ENCODE results near the gene MCIDAS. TPM values are rescaled to one million over a fixed set of nuclear protein-coding genes. Genes with fewer than 3 reads are reported as not detected.

Gene MCIDAS
- not detected for total RNA-seq (ENCODE audit: unreplicated experiment)
- long read RNA-seq: 0 reads

DNA sequence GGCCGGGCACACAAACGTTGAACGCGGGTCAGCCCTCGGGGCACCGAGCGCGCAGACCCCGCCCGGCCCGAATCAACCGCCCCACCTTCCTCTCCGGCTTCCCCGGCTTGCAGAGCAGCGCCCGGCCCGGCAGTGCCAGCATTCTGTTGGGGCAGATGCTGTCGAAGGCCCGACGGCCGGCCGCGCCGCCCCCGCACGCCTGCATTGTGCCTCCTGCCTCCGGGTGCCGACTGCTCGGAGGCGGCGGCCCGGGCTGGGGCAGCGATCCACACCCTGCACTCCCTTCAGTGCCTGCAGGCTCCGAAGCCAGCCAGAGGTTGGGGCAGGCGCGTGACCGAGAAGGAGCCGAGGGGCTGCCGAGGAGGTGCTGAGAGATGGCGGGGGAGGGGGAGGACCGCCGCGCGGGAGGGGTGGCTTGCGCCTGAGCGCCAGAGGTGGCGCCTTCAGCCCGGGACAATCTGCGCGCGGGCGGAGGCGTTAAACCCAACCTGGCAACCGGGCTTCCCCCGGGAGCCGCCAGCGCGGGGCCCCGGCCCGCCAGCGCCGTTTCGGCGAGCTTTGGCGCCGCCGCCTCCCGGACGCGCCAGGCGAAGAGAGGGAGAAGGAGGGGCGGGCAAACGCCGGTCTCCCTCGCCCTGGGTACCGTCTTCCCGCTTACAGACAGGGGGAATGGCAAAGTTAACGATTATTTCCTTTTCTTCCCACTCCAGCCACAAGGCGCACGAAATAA, at the start of gene MCIDAS:
Gene MCIDAS (minus strand): TSS at position 382 of the 730 bp plus-strand sequence. CDS start 177 bp downstream, at position 205.
- peak; percentile 52 for DNase-seq (ENCODE audit: low spot score)
- TF ChIP-seq, protein P1, sequence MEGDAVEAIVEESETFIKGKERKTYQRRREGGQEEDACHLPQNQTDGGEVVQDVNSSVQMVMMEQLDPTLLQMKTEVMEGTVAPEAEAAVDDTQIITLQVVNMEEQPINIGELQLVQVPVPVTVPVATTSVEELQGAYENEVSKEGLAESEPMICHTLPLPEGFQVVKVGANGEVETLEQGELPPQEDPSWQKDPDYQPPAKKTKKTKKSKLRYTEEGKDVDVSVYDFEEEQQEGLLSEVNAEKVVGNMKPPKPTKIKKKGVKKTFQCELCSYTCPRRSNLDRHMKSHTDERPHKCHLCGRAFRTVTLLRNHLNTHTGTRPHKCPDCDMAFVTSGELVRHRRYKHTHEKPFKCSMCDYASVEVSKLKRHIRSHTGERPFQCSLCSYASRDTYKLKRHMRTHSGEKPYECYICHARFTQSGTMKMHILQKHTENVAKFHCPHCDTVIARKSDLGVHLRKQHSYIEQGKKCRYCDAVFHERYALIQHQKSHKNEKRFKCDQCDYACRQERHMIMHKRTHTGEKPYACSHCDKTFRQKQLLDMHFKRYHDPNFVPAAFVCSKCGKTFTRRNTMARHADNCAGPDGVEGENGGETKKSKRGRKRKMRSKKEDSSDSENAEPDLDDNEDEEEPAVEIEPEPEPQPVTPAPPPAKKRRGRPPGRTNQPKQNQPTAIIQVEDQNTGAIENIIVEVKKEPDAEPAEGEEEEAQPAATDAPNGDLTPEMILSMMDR (IDR thresholded peaks at IDR 0.05; ENCODE audit: unreplicated experiment): no peak
- Mint-ChIP-seq H3K27ac (ENCODE audit: unreplicated experiment) (peak within 1 kb of the TSS; percentile 72), H3K36me3 (ENCODE audit: low read depth, unreplicated experiment) (peaks cover 6% of the 10 kb centered on the region), H3K4me3 (ENCODE audit: unreplicated experiment) (peak within 1 kb of the TSS; percentile 85), H3K9me3 (ENCODE audit: unreplicated experiment) (no peaks in the 10 kb centered on the region), H3K4me1 (ENCODE audit: unreplicated experiment) (peaks cover 23% of the 10 kb centered on the region), H3K27me3 (ENCODE audit: unreplicated experiment) (peaks cover 50% of the 10 kb centered on the region)

DNA sequence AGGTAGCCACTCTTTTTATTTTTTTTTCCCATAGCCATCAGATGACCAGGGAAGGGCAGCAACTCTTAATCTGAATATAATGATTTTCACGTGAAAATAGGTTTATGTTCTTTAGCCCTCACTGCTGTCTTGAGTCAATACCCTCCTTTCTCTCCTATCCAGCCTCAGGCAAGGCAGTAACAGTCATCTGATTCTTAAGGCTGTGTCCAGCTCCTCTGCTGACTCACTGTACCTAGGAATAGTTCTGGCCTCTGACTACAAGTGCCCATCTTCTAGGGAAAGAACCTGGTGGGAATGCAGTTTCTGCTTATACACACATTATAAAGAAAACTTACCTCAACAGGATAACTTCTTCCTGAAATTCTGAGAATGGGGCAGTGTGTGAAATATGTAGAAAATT, 49.7 kb upstream of the MCIDAS start:
- TF ChIP-seq, protein P1 (IDR thresholded peaks at IDR 0.05; ENCODE audit: unreplicated experiment): no peak
- H3K36me3 Mint-ChIP-seq (ENCODE audit: low read depth, unreplicated experiment): peaks cover 26% of the 10 kb centered on the region
- no peak for DNase-seq (ENCODE audit: low spot score)
- H3K27me3 Mint-ChIP-seq (ENCODE audit: unreplicated experiment): no peaks in the 10 kb centered on the region
- no peak overlapping the region for H3K4me3 Mint-ChIP-seq (ENCODE audit: unreplicated experiment)
- no peaks in the 10 kb centered on the region for H3K9me3 Mint-ChIP-seq (ENCODE audit: unreplicated experiment)
- no peak overlapping the region for H3K27ac Mint-ChIP-seq (ENCODE audit: unreplicated experiment)
- no peaks in the 10 kb centered on the region for H3K4me1 Mint-ChIP-seq (ENCODE audit: unreplicated experiment)

DNA sequence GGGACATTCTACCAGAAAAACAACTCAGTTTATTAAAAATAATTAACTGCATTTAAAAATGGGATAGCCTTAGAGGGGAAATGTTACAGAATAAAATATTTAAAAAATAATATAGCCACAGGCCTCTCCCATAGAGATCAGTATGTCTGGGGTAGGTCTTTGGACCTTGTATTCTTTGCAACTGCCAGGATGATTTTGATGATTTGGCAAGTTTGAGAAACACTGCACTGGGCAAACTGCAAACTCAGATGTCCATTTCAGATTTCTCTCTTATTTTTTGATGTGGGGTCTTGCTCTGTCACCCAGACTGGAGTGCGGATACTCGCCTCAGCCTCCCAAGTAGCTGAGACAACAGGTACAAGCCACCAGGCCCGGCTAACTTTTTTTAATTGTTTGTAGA, 31.2 kb upstream of the MCIDAS start:
- H3K4me3 Mint-ChIP-seq (ENCODE audit: unreplicated experiment): no peak overlapping the region
- H3K27ac Mint-ChIP-seq (ENCODE audit: unreplicated experiment): no peak overlapping the region
- H3K9me3 Mint-ChIP-seq (ENCODE audit: unreplicated experiment): no peaks in the 10 kb centered on the region
- no peak for DNase-seq (ENCODE audit: low spot score)
- TF ChIP-seq, protein P1 (IDR thresholded peaks at IDR 0.05; ENCODE audit: unreplicated experiment): no peak
- peaks cover 3% of the 10 kb centered on the region for H3K27me3 Mint-ChIP-seq (ENCODE audit: unreplicated experiment)
- H3K4me1 Mint-ChIP-seq (ENCODE audit: unreplicated experiment): peaks cover 2% of the 10 kb centered on the region
- peaks cover 6% of the 10 kb centered on the region for H3K36me3 Mint-ChIP-seq (ENCODE audit: low read depth, unreplicated experiment)

DNA sequence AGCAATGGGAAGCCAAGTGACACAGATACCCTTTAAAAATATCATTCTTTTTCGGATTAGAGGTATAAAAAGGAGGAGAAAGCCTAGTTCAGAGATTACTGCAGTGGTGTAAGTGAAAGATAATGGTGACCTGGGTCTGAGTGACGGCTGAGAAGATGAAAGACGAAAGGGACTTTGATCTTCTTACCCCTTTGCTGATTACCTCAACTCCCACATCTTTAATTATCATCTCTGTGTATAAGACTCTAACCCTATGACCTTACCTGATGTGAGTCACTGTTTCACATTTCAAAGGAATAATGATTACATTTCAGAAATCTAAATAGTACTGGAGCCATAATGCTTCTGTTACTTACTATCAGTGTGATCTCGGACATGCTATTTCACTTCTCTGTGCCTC, 27.7 kb upstream of the MCIDAS start:
- no peaks in the 10 kb centered on the region for H3K36me3 Mint-ChIP-seq (ENCODE audit: low read depth, unreplicated experiment)
- H3K27me3 Mint-ChIP-seq (ENCODE audit: unreplicated experiment): peaks cover 3% of the 10 kb centered on the region

DNA sequence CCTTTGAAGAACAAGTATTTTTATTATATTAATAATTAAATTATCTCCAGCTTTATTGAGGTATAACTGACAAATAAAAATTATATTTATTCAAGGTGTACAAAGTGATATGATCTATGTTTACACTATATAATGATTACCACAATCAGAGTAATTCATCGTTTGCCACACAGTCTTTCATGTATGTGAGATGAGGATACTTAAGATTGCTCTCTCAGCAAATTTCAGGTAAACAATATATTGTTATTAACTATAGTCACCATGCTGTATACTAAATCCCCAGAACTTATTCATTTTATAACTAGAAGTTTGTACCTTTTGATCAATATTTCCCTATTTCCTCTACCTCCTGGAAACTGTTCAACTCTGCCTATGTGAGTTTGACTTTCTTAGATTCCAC, 22.9 kb upstream of the MCIDAS start:
- no peaks in the 10 kb centered on the region for H3K9me3 Mint-ChIP-seq (ENCODE audit: unreplicated experiment)
- H3K36me3 Mint-ChIP-seq (ENCODE audit: low read depth, unreplicated experiment): peaks cover 3% of the 10 kb centered on the region
- no peak overlapping the region for H3K4me3 Mint-ChIP-seq (ENCODE audit: unreplicated experiment)
- no peak overlapping the region for H3K27ac Mint-ChIP-seq (ENCODE audit: unreplicated experiment)
- H3K4me1 Mint-ChIP-seq (ENCODE audit: unreplicated experiment): no peaks in the 10 kb centered on the region
- DNase-seq (ENCODE audit: low spot score): no peak
- TF ChIP-seq, protein P1 (IDR thresholded peaks at IDR 0.05; ENCODE audit: unreplicated experiment): no peak
- no peaks in the 10 kb centered on the region for H3K27me3 Mint-ChIP-seq (ENCODE audit: unreplicated experiment)

More for the DNA sequence above, 27.7 kb upstream of the MCIDAS start:
- Mint-ChIP-seq H3K9me3 (ENCODE audit: unreplicated experiment) (no peaks in the 10 kb centered on the region), H3K4me3 (ENCODE audit: unreplicated experiment) (no peak overlapping the region), H3K4me1 (ENCODE audit: unreplicated experiment) (peaks cover 2% of the 10 kb centered on the region), H3K27ac (ENCODE audit: unreplicated experiment) (no peak overlapping the region)
- DNase-seq (ENCODE audit: low spot score): no peak
- TF ChIP-seq, protein P1 (IDR thresholded peaks at IDR 0.05; ENCODE audit: unreplicated experiment): no peak

All from endothelial cell (in vitro differentiated cells).